ENCODE results near the gene TMEM37.

The TMEM37 gene

DNA sequence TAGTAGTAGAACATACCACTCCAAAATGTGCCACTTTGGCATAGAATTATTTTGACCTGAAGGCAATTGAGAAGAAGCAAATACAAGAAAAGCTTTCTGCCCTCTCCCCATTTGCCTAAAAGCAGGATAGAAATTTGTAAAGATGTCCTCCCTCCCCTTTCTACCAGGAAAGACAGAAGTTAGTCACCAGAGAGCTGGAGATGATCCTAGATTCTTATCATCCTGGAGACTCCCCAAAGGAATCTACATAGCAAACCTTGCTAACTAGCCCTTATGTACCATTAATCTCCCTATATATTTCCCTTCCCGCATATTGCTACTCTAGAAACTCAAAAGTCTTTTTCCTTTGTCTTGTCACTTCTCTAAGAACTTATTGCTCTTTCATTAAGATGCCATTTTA, 12.6 kb upstream of the TMEM37 start:
- Histone ChIP-seq H3K4me1 (ENCODE audit: control insufficient read depth in 2 of 2, insufficient read depth in 2 of 2, low read length in 2 of 2) (peaks cover 9 to 31% of the 10 kb centered on the region in 2 donors), H3K27me3 (ENCODE audit: control insufficient read depth in 2 of 2, insufficient read depth in 2 of 2, low read length in 2 of 2) (no peaks in the 10 kb centered on the region), H3K9me3 (ENCODE audit: control insufficient read depth in 2 of 2, low read length in 2 of 2) (no peaks in the 10 kb centered on the region), H3K4me3 (ENCODE audit: low read length in 2 of 2) (no peak overlapping the region), H3K27ac (ENCODE audit: low read depth in 2 of 2, low read length in 2 of 2) (no peak overlapping the region), H3K36me3 (ENCODE audit: control insufficient read depth in 2 of 2, insufficient read depth in 2 of 2, low read length in 2 of 2) (no peaks in the 10 kb centered on the region), H3K9ac (ENCODE audit: low read depth in 1 of 2, low read length in 2 of 2) (no peak overlapping the region)

DNA sequence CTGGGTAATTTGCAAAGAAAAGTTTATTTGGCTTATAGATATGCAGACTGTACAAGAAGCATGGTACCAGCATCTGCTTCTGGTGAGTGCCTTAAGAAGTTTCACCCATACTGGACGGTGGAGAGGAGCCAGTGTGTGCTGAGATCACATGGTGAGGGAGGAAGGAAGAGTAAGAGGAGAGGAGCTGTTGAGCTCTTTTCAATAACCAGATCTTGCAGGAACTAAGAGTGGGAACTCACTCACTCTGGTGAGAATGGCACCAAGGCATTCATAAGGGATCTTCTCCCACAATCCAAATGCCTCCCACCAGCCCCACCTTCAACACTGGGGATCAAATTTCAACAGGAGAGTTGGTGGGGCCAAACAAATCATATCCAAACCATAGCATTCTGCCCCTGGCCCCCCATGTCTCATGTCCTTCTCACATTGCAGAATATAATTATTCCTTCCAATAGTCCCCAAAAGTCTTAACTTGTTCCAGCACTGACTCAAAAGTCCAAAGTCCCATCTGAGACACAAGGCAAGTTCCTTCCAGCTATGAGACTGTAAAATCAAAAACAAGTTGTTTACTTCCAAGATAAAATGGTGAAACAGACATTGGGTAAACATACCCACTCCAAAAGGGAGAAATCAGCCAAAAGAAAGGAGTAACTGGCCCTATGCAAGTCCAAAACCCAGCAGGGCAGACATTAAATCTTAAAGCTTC, 11.7 kb upstream of the TMEM37 start:
- H3K27ac ChIP-seq (ENCODE audit: low read depth in 2 of 2, low read length in 2 of 2): peak overlapping the region; percentile 5 to 63
- H3K9ac ChIP-seq (ENCODE audit: low read depth in 1 of 2, low read length in 2 of 2): no peak overlapping the region

DNA sequence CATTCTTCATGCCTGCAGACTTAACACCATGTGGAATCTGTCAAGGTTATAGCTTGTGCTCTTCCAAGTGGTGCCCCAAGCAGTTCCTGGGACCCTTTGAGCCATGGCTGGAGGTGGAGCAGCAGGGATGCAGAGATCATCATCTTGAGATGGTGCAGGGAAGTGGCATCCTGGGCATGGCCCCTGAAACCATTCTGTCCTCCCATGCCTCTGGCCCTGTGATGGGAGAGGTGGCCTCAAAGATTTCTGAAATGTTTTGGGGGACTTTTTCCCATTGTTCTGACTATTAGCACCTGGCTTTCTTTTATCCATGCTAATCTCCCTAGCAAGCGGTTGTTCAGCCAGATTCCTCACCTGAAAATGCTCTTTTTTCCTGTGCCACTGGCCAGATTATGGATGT, 10.3 kb upstream of the TMEM37 start:
- H3K27me3 ChIP-seq (ENCODE audit: control insufficient read depth in 2 of 2, insufficient read depth in 2 of 2, low read length in 2 of 2): no peaks in the 10 kb centered on the region
- peak overlapping the region; percentile 18 to 24 for H3K27ac ChIP-seq (ENCODE audit: low read depth in 2 of 2, low read length in 2 of 2)
- H3K9me3 ChIP-seq (ENCODE audit: control insufficient read depth in 2 of 2, low read length in 2 of 2): no peaks in the 10 kb centered on the region
- H3K9ac ChIP-seq (ENCODE audit: low read depth in 1 of 2, low read length in 2 of 2): no peak overlapping the region
- no peak overlapping the region for H3K4me3 ChIP-seq (ENCODE audit: low read length in 2 of 2)
- no peaks in the 10 kb centered on the region for H3K36me3 ChIP-seq (ENCODE audit: control insufficient read depth in 2 of 2, insufficient read depth in 2 of 2, low read length in 2 of 2)
- peaks cover 21 to 52% of the 10 kb centered on the region in 2 donors for H3K4me1 ChIP-seq (ENCODE audit: control insufficient read depth in 2 of 2, insufficient read depth in 2 of 2, low read length in 2 of 2)

More for the DNA sequence above, 11.7 kb upstream of the TMEM37 start:
- peaks cover 12 to 40% of the 10 kb centered on the region in 2 donors for H3K4me1 ChIP-seq (ENCODE audit: control insufficient read depth in 2 of 2, insufficient read depth in 2 of 2, low read length in 2 of 2)
- H3K9me3 ChIP-seq (ENCODE audit: control insufficient read depth in 2 of 2, low read length in 2 of 2): no peaks in the 10 kb centered on the region
- H3K27me3 ChIP-seq (ENCODE audit: control insufficient read depth in 2 of 2, insufficient read depth in 2 of 2, low read length in 2 of 2): no peaks in the 10 kb centered on the region
- H3K4me3 ChIP-seq (ENCODE audit: low read length in 2 of 2): no peak overlapping the region
- no peaks in the 10 kb centered on the region for H3K36me3 ChIP-seq (ENCODE audit: control insufficient read depth in 2 of 2, insufficient read depth in 2 of 2, low read length in 2 of 2)

DNA sequence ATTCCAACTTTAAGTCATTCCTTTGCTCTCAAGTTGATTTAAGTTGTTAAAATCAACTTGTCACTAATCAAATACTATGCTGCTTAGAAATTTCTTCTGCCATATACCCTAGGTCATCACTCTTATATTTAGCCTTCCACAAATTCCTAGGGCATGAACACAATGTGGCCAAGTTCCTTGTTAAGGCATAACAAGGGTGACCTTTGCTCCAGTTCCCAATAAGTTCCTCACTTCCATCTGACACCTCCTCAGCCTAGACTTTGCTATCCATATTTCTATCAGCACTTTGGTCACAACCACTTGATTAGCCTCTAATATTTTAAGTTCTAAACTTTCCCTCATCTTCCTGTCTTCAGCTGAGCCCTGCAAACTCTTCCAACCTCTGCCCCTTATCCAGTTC, 9.9 kb upstream of the TMEM37 start:
- H3K9me3 ChIP-seq (ENCODE audit: control insufficient read depth in 2 of 2, low read length in 2 of 2): no peaks in the 10 kb centered on the region
- H3K27me3 ChIP-seq (ENCODE audit: control insufficient read depth in 2 of 2, insufficient read depth in 2 of 2, low read length in 2 of 2): no peaks in the 10 kb centered on the region
- H3K4me3 ChIP-seq (ENCODE audit: low read length in 2 of 2): no peak overlapping the region
- no peaks in the 10 kb centered on the region for H3K36me3 ChIP-seq (ENCODE audit: control insufficient read depth in 2 of 2, insufficient read depth in 2 of 2, low read length in 2 of 2)
- H3K4me1 ChIP-seq (ENCODE audit: control insufficient read depth in 2 of 2, insufficient read depth in 2 of 2, low read length in 2 of 2): peaks cover 25 to 56% of the 10 kb centered on the region in 2 donors
- no peak overlapping the region for H3K9ac ChIP-seq (ENCODE audit: low read depth in 1 of 2, low read length in 2 of 2)
- H3K27ac ChIP-seq (ENCODE audit: low read depth in 2 of 2, low read length in 2 of 2): peak overlapping the region; percentile 24 to 46

DNA sequence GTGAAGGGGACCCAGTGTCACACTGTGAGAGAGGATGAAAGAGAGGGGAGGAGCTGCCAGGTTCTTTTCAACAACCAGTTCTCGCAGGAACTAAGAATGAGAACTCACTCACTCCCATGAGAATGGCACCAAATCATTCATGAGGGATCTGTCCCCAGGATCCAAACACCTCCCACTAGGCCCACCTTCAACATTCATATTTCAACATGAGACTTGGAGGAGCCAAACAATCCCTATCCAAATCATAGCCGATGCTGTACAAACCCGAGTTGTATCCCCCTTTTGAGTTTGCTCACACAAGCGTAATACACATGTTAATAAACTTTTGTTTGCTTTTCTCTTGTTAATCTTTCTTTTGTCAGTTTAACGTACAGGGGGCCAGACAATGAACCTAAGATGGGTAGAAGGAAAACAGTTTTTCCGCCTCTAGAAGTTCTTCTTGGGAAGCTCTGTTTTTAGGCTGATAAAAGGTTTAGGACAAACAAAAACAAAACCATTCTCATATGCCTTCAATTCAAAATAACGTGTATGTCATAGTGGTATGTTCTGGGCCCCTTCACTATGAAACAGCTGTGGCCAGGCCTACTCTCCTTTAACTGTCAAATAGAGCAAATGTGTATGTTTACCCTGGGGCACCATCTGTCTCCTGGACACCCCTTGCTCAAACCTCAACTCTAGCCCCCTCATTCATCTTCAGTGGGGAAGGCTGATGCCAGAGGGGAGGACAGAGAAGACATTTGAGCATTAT, 9.1 kb upstream of the TMEM37 start:
- no peaks in the 10 kb centered on the region for H3K36me3 ChIP-seq (ENCODE audit: control insufficient read depth in 2 of 2, insufficient read depth in 2 of 2, low read length in 2 of 2)
- H3K27me3 ChIP-seq (ENCODE audit: control insufficient read depth in 2 of 2, insufficient read depth in 2 of 2, low read length in 2 of 2): no peaks in the 10 kb centered on the region
- no peak overlapping the region for H3K4me3 ChIP-seq (ENCODE audit: low read length in 2 of 2)
- no peaks in the 10 kb centered on the region for H3K9me3 ChIP-seq (ENCODE audit: control insufficient read depth in 2 of 2, low read length in 2 of 2)
- H3K9ac ChIP-seq (ENCODE audit: low read depth in 1 of 2, low read length in 2 of 2): no peak overlapping the region
- H3K4me1 ChIP-seq (ENCODE audit: control insufficient read depth in 2 of 2, insufficient read depth in 2 of 2, low read length in 2 of 2): peaks cover 32 to 64% of the 10 kb centered on the region in 2 donors
- peak overlapping the region; percentile 1 to 56 for H3K27ac ChIP-seq (ENCODE audit: low read depth in 2 of 2, low read length in 2 of 2)

DNA sequence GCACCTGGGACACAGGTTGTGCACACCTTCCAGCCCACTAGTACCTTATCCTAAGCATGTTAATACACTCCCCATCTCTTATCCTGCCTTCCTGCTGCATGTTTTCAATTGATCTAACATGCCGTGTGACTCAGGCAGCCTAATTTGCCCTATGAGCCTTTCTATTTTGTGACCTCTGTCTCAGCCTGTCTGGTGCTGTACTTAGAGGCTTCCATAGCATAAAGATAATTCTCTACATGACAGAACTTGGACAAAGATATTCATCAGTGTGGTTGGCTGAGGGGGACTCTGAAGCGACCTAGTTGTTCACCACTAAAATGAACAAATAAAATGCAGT, 8.6 kb upstream of the TMEM37 start:
- Histone ChIP-seq H3K4me3 (ENCODE audit: low read length in 2 of 2) (no peak overlapping the region), H3K36me3 (ENCODE audit: control insufficient read depth in 2 of 2, insufficient read depth in 2 of 2, low read length in 2 of 2) (no peaks in the 10 kb centered on the region), H3K9me3 (ENCODE audit: control insufficient read depth in 2 of 2, low read length in 2 of 2) (no peaks in the 10 kb centered on the region), H3K4me1 (ENCODE audit: control insufficient read depth in 2 of 2, insufficient read depth in 2 of 2, low read length in 2 of 2) (peaks cover 36 to 69% of the 10 kb centered on the region in 2 donors), H3K9ac (ENCODE audit: low read depth in 1 of 2, low read length in 2 of 2) (no peak overlapping the region), H3K27ac (ENCODE audit: low read depth in 2 of 2, low read length in 2 of 2) (peak overlapping the region in 1 of 2 donors; percentile 56), H3K27me3 (ENCODE audit: control insufficient read depth in 2 of 2, insufficient read depth in 2 of 2, low read length in 2 of 2) (no peaks in the 10 kb centered on the region)

DNA sequence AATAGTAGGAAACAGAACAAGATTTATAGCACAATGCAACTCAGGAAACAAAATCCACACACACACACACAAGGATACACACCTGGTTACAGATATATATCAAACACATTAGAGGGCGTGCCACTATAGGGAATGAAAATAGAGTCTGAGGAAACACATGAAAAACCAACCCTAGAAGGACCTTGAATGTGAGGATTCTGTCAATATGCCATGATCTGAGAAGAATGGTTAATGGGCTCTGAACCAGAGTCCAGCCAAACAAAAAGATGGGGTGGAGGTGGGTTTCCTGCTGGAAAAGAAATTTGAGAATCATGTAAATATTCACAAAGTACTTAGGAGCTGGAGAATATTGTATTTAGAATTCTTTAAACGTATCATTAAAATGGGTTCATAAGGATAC, 7.8 kb upstream of the TMEM37 start:
- H3K4me1 ChIP-seq (ENCODE audit: control insufficient read depth in 2 of 2, insufficient read depth in 2 of 2, low read length in 2 of 2): peaks cover 40 to 77% of the 10 kb centered on the region in 2 donors

DNA sequence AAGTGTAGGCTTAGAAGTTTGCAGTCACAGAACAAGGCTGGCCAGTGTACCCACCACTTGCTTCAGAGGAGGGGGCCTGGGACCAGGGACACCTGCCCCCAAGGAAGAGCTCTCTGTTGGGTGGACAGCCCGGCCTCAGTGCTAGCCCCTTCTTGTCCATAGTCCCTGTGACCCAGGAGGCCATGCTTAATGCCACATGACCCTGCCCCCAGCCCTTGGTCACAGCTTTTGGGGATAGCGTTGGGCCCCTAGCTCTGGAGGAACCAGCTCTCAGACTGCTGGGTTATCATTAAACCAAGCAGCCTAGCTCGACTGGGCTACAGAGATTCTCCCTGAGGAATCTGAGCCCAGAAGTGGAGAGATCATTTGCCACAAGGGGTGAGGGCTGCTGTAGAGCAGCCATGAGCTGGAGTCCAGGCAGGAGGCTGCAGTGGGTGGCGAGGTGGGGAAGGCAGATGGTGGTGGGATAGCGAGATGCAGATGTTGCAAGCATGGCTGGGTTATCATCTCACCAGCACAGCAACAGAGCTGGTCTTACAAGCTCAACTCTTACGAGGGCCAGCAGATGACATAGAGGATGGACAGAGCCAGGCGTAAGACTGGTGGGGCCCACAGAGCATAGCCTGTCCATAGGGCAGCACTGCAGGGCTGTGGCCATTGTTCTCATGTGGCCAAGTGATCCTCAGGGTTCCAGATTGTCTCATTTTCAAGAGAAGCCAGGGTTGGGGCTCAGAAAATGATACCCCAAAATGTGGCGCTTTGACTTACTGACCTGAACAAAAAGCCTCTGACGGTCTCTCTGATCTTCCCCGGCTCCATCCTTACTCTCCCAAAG, 7.2 kb upstream of the TMEM37 start:
- Histone ChIP-seq H3K27me3 (ENCODE audit: control insufficient read depth in 2 of 2, insufficient read depth in 2 of 2, low read length in 2 of 2) (no peaks in the 10 kb centered on the region), H3K9me3 (ENCODE audit: control insufficient read depth in 2 of 2, low read length in 2 of 2) (no peaks in the 10 kb centered on the region), H3K36me3 (ENCODE audit: control insufficient read depth in 2 of 2, insufficient read depth in 2 of 2, low read length in 2 of 2) (no peaks in the 10 kb centered on the region), H3K27ac (ENCODE audit: low read depth in 2 of 2, low read length in 2 of 2) (peak overlapping the region; percentile 89 to 97), H3K9ac (ENCODE audit: low read depth in 1 of 2, low read length in 2 of 2) (peak overlapping the region in 1 of 2 donors; percentile 36), H3K4me1 (ENCODE audit: control insufficient read depth in 2 of 2, insufficient read depth in 2 of 2, low read length in 2 of 2) (peaks cover 45 to 84% of the 10 kb centered on the region in 2 donors), H3K4me3 (ENCODE audit: low read length in 2 of 2) (no peak overlapping the region)

More for the DNA sequence above, 7.8 kb upstream of the TMEM37 start:
- H3K27me3 ChIP-seq (ENCODE audit: control insufficient read depth in 2 of 2, insufficient read depth in 2 of 2, low read length in 2 of 2): no peaks in the 10 kb centered on the region
- no peaks in the 10 kb centered on the region for H3K36me3 ChIP-seq (ENCODE audit: control insufficient read depth in 2 of 2, insufficient read depth in 2 of 2, low read length in 2 of 2)
- peak overlapping the region; percentile 56 to 89 for H3K27ac ChIP-seq (ENCODE audit: low read depth in 2 of 2, low read length in 2 of 2)
- no peak overlapping the region for H3K4me3 ChIP-seq (ENCODE audit: low read length in 2 of 2)
- no peaks in the 10 kb centered on the region for H3K9me3 ChIP-seq (ENCODE audit: control insufficient read depth in 2 of 2, low read length in 2 of 2)
- peak overlapping the region in 1 of 2 donors; percentile 36 for H3K9ac ChIP-seq (ENCODE audit: low read depth in 1 of 2, low read length in 2 of 2)

DNA sequence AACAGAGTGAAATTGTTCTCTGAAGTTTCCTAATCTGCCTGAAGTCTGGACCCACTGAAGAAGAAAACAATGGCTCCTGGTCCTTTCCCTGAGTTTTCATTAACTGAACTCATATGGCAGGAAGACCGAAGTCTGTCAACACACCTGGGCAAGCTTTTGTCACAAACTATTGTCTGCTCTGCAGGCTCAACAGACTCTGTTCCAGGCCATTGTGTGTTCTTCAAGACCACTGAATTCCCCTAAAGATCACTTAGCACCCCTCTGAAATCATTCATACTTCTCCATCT, 6.6 kb upstream of the TMEM37 start:
- H3K9me3 ChIP-seq (ENCODE audit: control insufficient read depth in 2 of 2, low read length in 2 of 2): no peaks in the 10 kb centered on the region
- H3K4me3 ChIP-seq (ENCODE audit: low read length in 2 of 2): no peak overlapping the region
- H3K27ac ChIP-seq (ENCODE audit: low read depth in 2 of 2, low read length in 2 of 2): peak overlapping the region; percentile 89 to 97
- no peak overlapping the region for H3K9ac ChIP-seq (ENCODE audit: low read depth in 1 of 2, low read length in 2 of 2)
- H3K36me3 ChIP-seq (ENCODE audit: control insufficient read depth in 2 of 2, insufficient read depth in 2 of 2, low read length in 2 of 2): no peaks in the 10 kb centered on the region
- H3K4me1 ChIP-seq (ENCODE audit: control insufficient read depth in 2 of 2, insufficient read depth in 2 of 2, low read length in 2 of 2): peaks cover 47 to 84% of the 10 kb centered on the region in 2 donors
- H3K27me3 ChIP-seq (ENCODE audit: control insufficient read depth in 2 of 2, insufficient read depth in 2 of 2, low read length in 2 of 2): no peaks in the 10 kb centered on the region
